ENCODE data around the gene TNFAIP1.
A peak's percentile ranks its signal among the peaks of the same experiment; 100 is the strongest.

TNFAIP1 gene

DNA sequence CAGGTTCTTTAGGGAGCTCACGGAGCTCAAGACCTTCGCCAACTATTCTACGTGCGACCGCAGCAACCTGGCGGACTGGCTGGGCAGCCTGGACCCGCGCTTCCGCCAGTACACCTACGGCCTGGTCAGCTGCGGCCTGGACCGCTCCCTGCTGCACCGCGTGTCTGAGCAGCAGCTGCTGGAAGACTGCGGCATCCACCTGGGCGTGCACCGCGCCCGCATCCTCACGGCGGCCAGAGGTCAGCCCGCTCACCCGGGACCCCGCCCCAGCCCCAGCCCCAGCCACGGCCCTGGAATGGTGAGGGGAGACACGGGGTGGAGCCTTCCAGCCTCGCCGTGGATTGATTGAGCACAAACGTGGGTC lies 49.5 kb downstream of the TNFAIP1 start:
- no peak for TF ChIP-seq ZFX (IDR thresholded peaks at IDR 0.05; ENCODE audit: borderline replicate concordance)
- TF ChIP-seq, protein P1, sequence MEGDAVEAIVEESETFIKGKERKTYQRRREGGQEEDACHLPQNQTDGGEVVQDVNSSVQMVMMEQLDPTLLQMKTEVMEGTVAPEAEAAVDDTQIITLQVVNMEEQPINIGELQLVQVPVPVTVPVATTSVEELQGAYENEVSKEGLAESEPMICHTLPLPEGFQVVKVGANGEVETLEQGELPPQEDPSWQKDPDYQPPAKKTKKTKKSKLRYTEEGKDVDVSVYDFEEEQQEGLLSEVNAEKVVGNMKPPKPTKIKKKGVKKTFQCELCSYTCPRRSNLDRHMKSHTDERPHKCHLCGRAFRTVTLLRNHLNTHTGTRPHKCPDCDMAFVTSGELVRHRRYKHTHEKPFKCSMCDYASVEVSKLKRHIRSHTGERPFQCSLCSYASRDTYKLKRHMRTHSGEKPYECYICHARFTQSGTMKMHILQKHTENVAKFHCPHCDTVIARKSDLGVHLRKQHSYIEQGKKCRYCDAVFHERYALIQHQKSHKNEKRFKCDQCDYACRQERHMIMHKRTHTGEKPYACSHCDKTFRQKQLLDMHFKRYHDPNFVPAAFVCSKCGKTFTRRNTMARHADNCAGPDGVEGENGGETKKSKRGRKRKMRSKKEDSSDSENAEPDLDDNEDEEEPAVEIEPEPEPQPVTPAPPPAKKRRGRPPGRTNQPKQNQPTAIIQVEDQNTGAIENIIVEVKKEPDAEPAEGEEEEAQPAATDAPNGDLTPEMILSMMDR (IDR thresholded peaks at IDR 0.05): no peak
- H3K27ac ChIP-seq: peak overlapping the region; percentile 90

DNA sequence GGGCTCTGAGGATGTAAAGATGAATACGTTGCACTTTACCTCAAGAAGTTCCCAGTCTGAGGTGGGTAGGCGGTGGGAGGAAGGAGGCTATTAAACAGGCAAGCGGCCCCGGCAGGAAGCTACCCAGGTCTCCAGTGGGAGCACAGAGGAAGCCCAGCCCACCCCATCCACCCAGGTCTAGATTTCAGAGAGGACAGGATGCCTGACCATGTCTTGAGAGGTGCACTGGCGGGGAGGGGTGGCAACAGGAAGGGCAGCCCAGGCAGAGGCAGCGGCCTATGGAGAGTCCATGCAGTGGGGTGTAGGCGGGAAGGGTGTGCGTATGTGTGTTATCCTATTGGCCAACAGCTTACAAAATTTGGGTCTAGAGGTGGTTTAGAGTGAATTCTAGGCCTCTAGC lies 49.8 kb downstream of the TNFAIP1 start:
- TF ChIP-seq, protein P1 (IDR thresholded peaks at IDR 0.05): no peak
- TF ChIP-seq ZFX (IDR thresholded peaks at IDR 0.05; ENCODE audit: borderline replicate concordance): no peak
- peak overlapping the region; percentile 90 for H3K27ac ChIP-seq

DNA sequence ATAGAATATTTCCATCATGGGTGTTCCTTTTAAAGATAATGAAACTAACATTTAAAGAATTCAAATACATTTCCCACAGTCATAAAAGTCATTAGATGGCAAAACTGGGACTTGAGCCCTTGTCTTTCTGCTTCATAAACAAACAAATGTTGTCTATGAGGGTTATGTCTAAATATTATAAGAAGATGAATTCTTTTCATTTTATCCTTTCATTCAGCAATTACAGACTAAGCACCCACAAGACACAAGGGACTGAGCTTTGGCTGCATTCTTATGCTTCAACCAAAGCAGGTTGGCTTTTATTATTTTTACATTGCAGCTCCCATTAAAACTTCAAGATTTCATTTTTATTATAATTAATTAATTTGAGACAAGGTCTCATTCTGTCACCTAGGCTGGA lies 50.8 kb downstream of the TNFAIP1 start:
- no peak overlapping the region for H3K27ac ChIP-seq
- no peak for TF ChIP-seq ZFX (IDR thresholded peaks at IDR 0.05; ENCODE audit: borderline replicate concordance)
- TF ChIP-seq, protein P1 (IDR thresholded peaks at IDR 0.05): no peak

DNA sequence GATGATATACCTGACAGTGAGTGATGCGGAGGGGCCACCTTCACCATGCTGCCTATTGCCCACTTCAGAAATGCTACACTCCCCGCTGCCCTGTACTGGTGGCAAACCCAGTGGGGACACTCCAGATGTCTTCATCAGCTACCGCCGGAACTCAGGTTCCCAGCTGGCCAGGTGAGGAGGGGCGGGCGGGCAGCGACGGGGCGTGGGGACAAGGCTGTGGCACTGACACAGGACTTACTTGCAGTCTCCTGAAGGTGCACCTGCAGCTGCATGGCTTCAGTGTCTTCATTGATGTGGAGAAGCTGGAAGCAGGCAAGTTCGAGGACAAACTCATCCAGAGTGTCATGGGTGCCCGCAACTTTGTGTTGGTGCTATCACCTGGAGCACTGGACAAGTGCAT lies 52.5 kb downstream of the TNFAIP1 start:
- TF ChIP-seq, protein P1 (IDR thresholded peaks at IDR 0.05): no peak
- no peak for TF ChIP-seq ZFX (IDR thresholded peaks at IDR 0.05; ENCODE audit: borderline replicate concordance)
- H3K27ac ChIP-seq: no peak overlapping the region

DNA sequence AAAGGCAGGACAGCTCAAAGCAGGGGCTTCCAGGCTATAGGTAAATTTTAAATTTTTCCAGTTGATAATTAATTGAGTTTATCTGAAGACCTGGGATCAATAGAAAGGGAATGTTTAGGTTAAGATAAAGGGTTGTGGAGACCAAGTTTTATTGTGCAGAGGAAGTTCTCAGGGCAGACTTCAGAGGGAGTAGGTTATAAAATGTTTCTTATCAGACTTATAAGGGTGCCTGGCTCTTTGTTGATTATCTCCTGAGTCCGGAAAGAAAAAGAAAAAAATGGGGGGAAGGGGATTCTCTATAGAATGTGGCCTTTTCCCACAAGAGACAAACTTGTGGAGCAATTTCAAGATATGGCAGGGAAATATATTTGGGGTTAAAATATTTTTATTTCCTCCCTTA lies 54.6 kb downstream of the TNFAIP1 start:
- H3K27ac ChIP-seq: no peak overlapping the region
- TF ChIP-seq, protein P1 (IDR thresholded peaks at IDR 0.05): no peak
- no peak for TF ChIP-seq ZFX (IDR thresholded peaks at IDR 0.05; ENCODE audit: borderline replicate concordance)

DNA sequence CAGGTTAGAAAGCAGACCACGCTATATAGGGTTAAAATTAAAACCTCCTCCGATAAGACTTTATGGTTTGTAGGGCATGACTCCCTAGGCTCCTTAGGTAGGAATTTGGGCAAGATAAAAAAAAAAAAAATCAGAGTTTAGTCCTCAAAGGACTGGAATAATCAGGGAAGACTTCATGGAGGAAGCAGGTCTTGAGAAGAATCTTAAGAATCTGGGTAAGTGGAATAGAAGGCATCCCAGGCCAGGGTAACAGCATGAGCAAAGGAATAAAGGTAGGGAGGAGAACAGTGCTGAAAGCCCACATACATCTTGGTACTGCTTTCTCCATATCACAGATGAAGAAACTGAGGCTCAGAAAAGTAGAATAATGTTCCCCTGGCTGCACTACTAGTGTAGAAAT lies 55.0 kb downstream of the TNFAIP1 start:
- no peak overlapping the region for H3K27ac ChIP-seq
- no peak for TF ChIP-seq ZFX (IDR thresholded peaks at IDR 0.05; ENCODE audit: borderline replicate concordance)
- TF ChIP-seq, protein P1 (IDR thresholded peaks at IDR 0.05): no peak

DNA sequence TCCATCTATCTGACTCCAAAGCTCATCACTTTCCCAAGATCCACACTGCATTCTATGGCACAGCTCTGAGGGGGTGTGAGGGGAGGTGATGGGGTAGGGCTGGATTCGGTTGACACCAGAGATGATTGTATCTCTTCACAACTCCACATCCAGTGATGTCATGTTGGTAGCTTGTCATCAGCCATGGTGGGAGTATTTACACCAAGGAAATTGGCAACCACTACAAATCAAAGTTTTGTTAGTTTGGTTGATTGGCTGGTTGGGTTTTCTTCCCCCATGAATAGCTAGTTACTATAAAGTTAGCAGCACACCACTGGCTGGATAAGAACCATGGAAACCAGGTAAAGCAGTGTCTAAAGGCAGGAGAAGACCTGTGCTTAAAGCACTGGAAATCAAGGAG lies 55.4 kb downstream of the TNFAIP1 start:
- no peak overlapping the region for H3K27ac ChIP-seq
- TF ChIP-seq, protein P1 (IDR thresholded peaks at IDR 0.05): no peak
- no peak for TF ChIP-seq ZFX (IDR thresholded peaks at IDR 0.05; ENCODE audit: borderline replicate concordance)
